Measurements from ENCODE around the gene SPOCD1.

Gene SPOCD1

GRCh38 chr1:31769720-31770390, 46.0 kb downstream of the SPOCD1 start:
- DNase-seq: no peak

- DNase-seq: peak; percentile 53
Observed at GRCh38 chr1:31768939-31769704, 46.7 kb downstream of the SPOCD1 start.

- DNase-seq: no peak
Observed at GRCh38 chr1:31768407-31768907, 47.4 kb downstream of the SPOCD1 start.

- no peak for DNase-seq
Observed at GRCh38 chr1:31767225-31767624, 48.6 kb downstream of the SPOCD1 start.

GRCh38 chr1:31765516-31765915, 50.3 kb downstream of the SPOCD1 start:
- DNase-seq: no peak

GRCh38 chr1:31765041-31765467, 50.8 kb downstream of the SPOCD1 start:
- peak; percentile 12 for DNase-seq

GRCh38 chr1:31764312-31765040, 51.3 kb downstream of the SPOCD1 start, which contains the start of gene ADGRB2:
ADGRB2 (minus strand) TSS chr1:31764340; CDS start chr1:31757221, 7,119 bp downstream.
- no peak for DNase-seq

GRCh38 chr1:31763671-31764311, 52.0 kb downstream of the SPOCD1 start:
- DNase-seq: no peak

GRCh38 chr1:31762726-31763670, 52.8 kb downstream of the SPOCD1 start:
- peak; percentile 28 for DNase-seq

- no peak for DNase-seq
Observed at GRCh38 chr1:31762323-31762722, 53.5 kb downstream of the SPOCD1 start.

GRCh38 chr1:31761883-31762282, 53.9 kb downstream of the SPOCD1 start:
- DNase-seq: no peak

- peak; percentile 47 for DNase-seq
Observed at GRCh38 chr1:31760471-31761470, 55.1 kb downstream of the SPOCD1 start.

GRCh38 chr1:31759298-31760023, 56.4 kb downstream of the SPOCD1 start:
- DNase-seq: no peak

GRCh38 chr1:31758823-31759222, 57.0 kb downstream of the SPOCD1 start:
- DNase-seq: no peak

GRCh38 chr1:31757989-31758388, 57.8 kb downstream of the SPOCD1 start:
- no peak for DNase-seq

- DNase-seq: no peak
Observed at GRCh38 chr1:31757204-31757679, 58.6 kb downstream of the SPOCD1 start.

GRCh38 chr1:31756578-31756977, 59.2 kb downstream of the SPOCD1 start:
- no peak for DNase-seq

GRCh38 chr1:31755850-31756492, 59.9 kb downstream of the SPOCD1 start:
- DNase-seq: no peak

- DNase-seq: no peak
Observed at GRCh38 chr1:31755197-31755611, 60.6 kb downstream of the SPOCD1 start.
